HL-60/S4 treated with phorbol 12-myristate 13-acetate at 8.2 ng/mL for 4 days and 3 days (cell line): ENCODE results near the gene WSCD2.

Source experiments
- in situ Hi-C: fragments of 300-500 bp; cut with MboI; formaldehyde crosslinking; loops from 2 replicates; pipeline ENCODE4 v1.15.0; 2022; ENCODE audit warnings: low sequenced_read_pairs

The WSCD2 gene

GRCh38 chr12:108152170-108152538 is 23.1 kb downstream of the WSCD2 start:
- in situ Hi-C loops = no loop called here

GRCh38 chr12:108156717-108157116 is 27.6 kb downstream of the WSCD2 start:
- in situ Hi-C loops = no loop called here

GRCh38 chr12:108157870-108158459 is 28.9 kb downstream of the WSCD2 start:
- in situ Hi-C loops = no loop called here

- in situ Hi-C loops = no loop called here
Measured at GRCh38 chr12:108162207-108162606, 33.1 kb downstream of the WSCD2 start.

- in situ Hi-C loops = no loop called here
Measured at GRCh38 chr12:108166505-108166904, 37.4 kb downstream of the WSCD2 start.

- in situ Hi-C loops = no loop called here
Measured at GRCh38 chr12:108167974-108168373, 38.9 kb downstream of the WSCD2 start.

- in situ Hi-C loops = no loop called here
Measured at GRCh38 chr12:108169708-108170107, 40.6 kb downstream of the WSCD2 start.

GRCh38 chr12:108170164-108170563 is 41.1 kb downstream of the WSCD2 start:
- in situ Hi-C loops = no loop called here

GRCh38 chr12:108172033-108172432 is 42.9 kb downstream of the WSCD2 start:
- in situ Hi-C loops = no loop called here

GRCh38 chr12:108173160-108173559 is 44.1 kb downstream of the WSCD2 start:
- in situ Hi-C loops = no loop called here

GRCh38 chr12:108173892-108174291 is 44.8 kb downstream of the WSCD2 start:
- in situ Hi-C loops = no loop called here

- in situ Hi-C loops = no loop called here
Measured at GRCh38 chr12:108174641-108175040, 45.6 kb downstream of the WSCD2 start.

GRCh38 chr12:108175310-108175709 is 46.2 kb downstream of the WSCD2 start:
- in situ Hi-C loops = no loop called here

- in situ Hi-C loops = no loop called here
Measured at GRCh38 chr12:108176292-108176691, 47.2 kb downstream of the WSCD2 start.

- in situ Hi-C loops = no loop called here
Measured at GRCh38 chr12:108177131-108177530, 48.0 kb downstream of the WSCD2 start.

GRCh38 chr12:108179305-108179704 is 50.2 kb downstream of the WSCD2 start:
- in situ Hi-C loops = no loop called here

- in situ Hi-C loops = no loop called here
Measured at GRCh38 chr12:108180255-108181094, 51.4 kb downstream of the WSCD2 start.

- in situ Hi-C loops = no loop called here
Measured at GRCh38 chr12:108181095-108181454, 52.0 kb downstream of the WSCD2 start.

- in situ Hi-C loops = no loop called here
Measured at GRCh38 chr12:108182096-108182495, 53.0 kb downstream of the WSCD2 start.

GRCh38 chr12:108185002-108185401 is 55.9 kb downstream of the WSCD2 start:
- in situ Hi-C loops = no loop called here

- in situ Hi-C loops = no loop called here
Measured at GRCh38 chr12:108187831-108188230, 58.7 kb downstream of the WSCD2 start.

- in situ Hi-C loops = no loop called here
Measured at GRCh38 chr12:108190529-108190928, 61.4 kb downstream of the WSCD2 start.

GRCh38 chr12:108191086-108191485 is 62.0 kb downstream of the WSCD2 start:
- in situ Hi-C loops = no loop called here
